D341Med (cell line): ENCODE results near the gene KCNH2.

Source experiments
- DNase-seq: peaks from one replicate; pipeline ENCODE4 v3.0.0; 2012; ENCODE audit warnings: low spot score

Gene KCNH2

GRCh38 chr7:150994141-150994837 is 16.2 kb upstream of the KCNH2 start:
- no peak for DNase-seq

GRCh38 chr7:150993511-150993910 is 15.4 kb upstream of the KCNH2 start:
- no peak for DNase-seq

- DNase-seq = peak; percentile 75
Observed at GRCh38 chr7:150992833-150993302, 14.7 kb upstream of the KCNH2 start.

- no peak for DNase-seq
Observed at GRCh38 chr7:150992051-150992640, 14.0 kb upstream of the KCNH2 start.

- no peak for DNase-seq
Observed at GRCh38 chr7:150990416-150991186, 12.5 kb upstream of the KCNH2 start, which contains the start of gene NOS3. Gene NOS3 (plus strand): TSS chr7:150991017. CDS start chr7:150993804, 2,787 bp downstream.

- DNase-seq = no peak
Observed at GRCh38 chr7:150989456-150989855, 11.3 kb upstream of the KCNH2 start.

- DNase-seq = peak; percentile 89
Observed at GRCh38 chr7:150988230-150989226, 10.4 kb upstream of the KCNH2 start.

- no peak for DNase-seq
Observed at GRCh38 chr7:150986556-150986955, 8.4 kb upstream of the KCNH2 start.

- DNase-seq = peak; percentile 79
Observed at GRCh38 chr7:150986099-150986512, 8.0 kb upstream of the KCNH2 start.

- no peak for DNase-seq
Observed at GRCh38 chr7:150983893-150984368, 5.8 kb upstream of the KCNH2 start.

- DNase-seq = no peak
Observed at GRCh38 chr7:150982351-150982750, 4.2 kb upstream of the KCNH2 start.

- DNase-seq = peak; percentile 68
Observed at GRCh38 chr7:150981644-150982043, 3.5 kb upstream of the KCNH2 start.

GRCh38 chr7:150980663-150981062 is 2.5 kb upstream of the KCNH2 start:
- no peak for DNase-seq

- no peak for DNase-seq
Observed at GRCh38 chr7:150979713-150980390, 1.7 kb upstream of the KCNH2 start.

- no peak for DNase-seq
Observed at GRCh38 chr7:150977382-150978125, 567 bp downstream of the KCNH2 start.

GRCh38 chr7:150976529-150977381 is 1.4 kb downstream of the KCNH2 start:
- DNase-seq = no peak

- no peak for DNase-seq
Observed at GRCh38 chr7:150975536-150976319, 2.4 kb downstream of the KCNH2 start.
